HepG2 (cell line): ENCODE measurements around the gene AGBL1.

Experiments
- HNF4A ChIP-seq: sonication (generic); formaldehyde crosslinking; IDR thresholded peaks from 2 replicates; pipeline ENCODE4 v1.4.0; 2020; ENCODE audit warnings: missing genetic modification reagents
- IRF9 ChIP-seq: sonication (generic); formaldehyde crosslinking; IDR thresholded peaks from 2 replicates; pipeline ENCODE4 v1.8.0; 2022; ENCODE audit warnings: missing genetic modification reagents, mild to moderate bottlenecking, borderline replicate concordance
- TBL1XR1 ChIP-seq: fragments of 150-350 bp; IDR thresholded peaks from 2 replicates; pipeline ENCODE4 v1.6.1; 2014; ENCODE audit warnings: borderline replicate concordance, low read length; ENCODE audit not compliant: partially characterized antibody
- TCF12 ChIP-seq, 2 experiments: fragments of 450-650 bp in 1 of 2; sonication (generic) in 1 of 2; formaldehyde crosslinking in 1 of 2; IDR thresholded peaks; 2 replicates each; pipeline versions ENCODE4 v1.6.1 to v1.8.0; 2017 to 2022; ENCODE audit warnings: antibody characterized with exemption in 1 of 2, mild to moderate bottlenecking in 1 of 2, missing genetic modification reagents in 1 of 2, moderate library complexity in 1 of 2
- ZBTB2 ChIP-seq: sonication (generic); formaldehyde crosslinking; IDR thresholded peaks from 2 replicates; pipeline ENCODE4 v1.8.0; 2022; ENCODE audit warnings: low read depth, missing genetic modification reagents

- TF ChIP-seq HNF4A (CRISPR knock-in tag) (no peak), TCF12 (IDR thresholded peaks at IDR 0.05) (no peak), TCF12 (CRISPR knock-in tag; IDR thresholded peaks at IDR 0.05) (no peak), ZBTB2 (no peak), TBL1XR1 (no peak), IRF9 (CRISPR knock-in tag) (no peak)
These were observed 813.2 kb downstream of the AGBL1 start for GRCh38 chr15:86892774-86893449.
